CD4-positive, alpha-beta T cell (primary cell): ENCODE data around the gene ZNF609. TPM values are rescaled to one million over a fixed set of nuclear protein-coding genes. Genes with fewer than 3 reads are reported as not detected.
A peak's percentile ranks its signal among the peaks of the same experiment; 100 is the strongest.

ENCODE experiments used
- ATAC-seq: fragments of 200-7000 bp; cut with Tn5 transposase; one replicate; pipeline ENCODE4 v1.10.0; 2022; ENCODE audit warnings: mild to moderate bottlenecking; ENCODE audit not compliant: poor library complexity
- CTCF ChIA-PET: fragments of 350-600 bp; sonication (Branson Sonifier 250); formaldehyde crosslinking; loops from one replicate; lab custom pipeline; 2021; ENCODE audit warnings: antibody characterized with exemption, inconsistent platforms; lab: Charles Lee
- POLR2A ChIA-PET: fragments of 350-600 bp; sonication (Branson Sonifier 250); formaldehyde crosslinking; loops from one replicate; lab custom pipeline; 2021; ENCODE audit warnings: antibody characterized with exemption, inconsistent platforms; lab: Charles Lee
- DNase-seq, 14 experiments: peaks; one replicate each; pipeline ENCODE4 v3.0.0-alpha.2; 2013 to 2020; ENCODE audit warnings: mixed read lengths in 2 of 14
- H3K27ac ChIP-seq, 2 donors: one replicate each; pipeline versions ENCODE4 v1.5.1 to v1.7.0; 2013; ENCODE audit warnings: low read length in 2 of 2, low read depth in 1 of 2, mild to moderate bottlenecking in 1 of 2
- H3K27me3 ChIP-seq, 2 experiments: 1 replicate in 1 of 2; 2 replicates in 1 of 2; pipeline versions ENCODE4 v1.6.1 to v1.7.0; 2013; ENCODE audit warnings: low read length in 2 of 2, control low read depth in 1 of 2, mild to moderate bottlenecking in 1 of 2, moderate library complexity in 1 of 2; ENCODE audit not compliant: insufficient read depth in 2 of 2, control insufficient read depth in 1 of 2
- H3K36me3 ChIP-seq: one replicate; pipeline ENCODE4 v1.6.1; 2013; ENCODE audit warnings: low read length, control low read depth; ENCODE audit not compliant: insufficient read depth
- H3K4me1 ChIP-seq: one replicate; pipeline ENCODE4 v1.6.1; 2013; ENCODE audit warnings: low read length, control low read depth; ENCODE audit not compliant: insufficient read depth
- H3K4me3 ChIP-seq: one replicate; pipeline ENCODE4 v1.5.1; 2013; ENCODE audit warnings: mild to moderate bottlenecking, low read length, moderate library complexity
- H3K9me3 ChIP-seq, 2 experiments: 1 replicate in 1 of 2; 2 replicates in 1 of 2; pipeline versions ENCODE4 v1.6.1 to v1.7.0; 2013; ENCODE audit warnings: low read length in 2 of 2, mild to moderate bottlenecking in 2 of 2, control low read depth in 1 of 2, moderate library complexity in 1 of 2; ENCODE audit not compliant: control insufficient read depth in 1 of 2, insufficient read depth in 1 of 2
- H3K27ac Mint-ChIP-seq: one replicate; pipeline ENCODE4 v1.8.0; 2020; ENCODE audit warnings: mixed read lengths
- H3K27me3 Mint-ChIP-seq: one replicate; pipeline ENCODE4 v1.8.0; 2021; ENCODE audit warnings: mixed read lengths
- H3K36me3 Mint-ChIP-seq: one replicate; pipeline ENCODE4 v1.8.0; 2021; ENCODE audit warnings: low read depth, mixed read lengths
- H3K4me1 Mint-ChIP-seq: one replicate; pipeline ENCODE4 v1.8.0; 2021; ENCODE audit warnings: low read depth, mixed read lengths
- H3K4me3 Mint-ChIP-seq: one replicate; pipeline ENCODE4 v1.8.0; 2020; ENCODE audit warnings: mild to moderate bottlenecking, mixed read lengths
- H3K9me3 Mint-ChIP-seq: one replicate; pipeline ENCODE4 v1.8.0; 2020; ENCODE audit warnings: mixed read lengths
- CTCF ChIP-seq: fragments of 200-600 bp; IDR thresholded peaks from one replicate; pipeline ENCODE4 v1.8.0; 2022; ENCODE audit warnings: antibody characterized with exemption, mild to moderate bottlenecking
- intact Hi-C, 2 experiments: fragments of 100-400 bp; cut with DNase I in 1 of 2; cut with micrococcal nuclease in 1 of 2; formaldehyde crosslinking; loops; one replicate each; pipeline versions ENCODE4 v1.15.1 to v1.9.0; 2023 to 2025; cut with DNase I, micrococcal nuclease
- total RNA-seq, 174 experiments: library from RNA in 2 of 174; stranded (reverse) in 2 of 174; gene quantifications; one replicate each; pipeline ENCODE4 v1.2.3 and lab custom pipeline; 2021 to 2026

ZNF609 gene
- total RNA-seq, 2 experiments from 2014 or later = 62.4 to 65.3 TPM

GRCh38 chr15:64536244-64536836, 76.0 kb downstream of the ZNF609 start:
- POLR2A ChIA-PET = interaction anchor here (0.9 kb wide), 1 partner anchor 93 kb away, joined by 3 read pairs; no protein-coding TSS in a partner anchor
- peak; percentile 41 for ATAC-seq

GRCh38 chr15:64542091-64542490, 81.7 kb downstream of the ZNF609 start:
- TF ChIP-seq CTCF = no peak
- ATAC-seq = no peak
- no peak for DNase-seq
- H3K4me3 ChIP-seq = no peak overlapping the region
- CTCF ChIA-PET = interaction anchor here (0.6 kb wide), 1 partner anchor 130 kb away, joined by 3 read pairs; no protein-coding TSS in a partner anchor
- Mint-ChIP-seq H3K36me3 (peaks cover 31% of the 10 kb centered on the region), H3K4me1 (peaks cover 51% of the 10 kb centered on the region), H3K27me3 (no peaks in the 10 kb centered on the region), H3K9me3 (no peaks in the 10 kb centered on the region), H3K27ac (no peak overlapping the region), H3K4me3 (no peak overlapping the region)
- no peak overlapping the region for H3K27ac ChIP-seq
- intact Hi-C loops = no loop called here
- no peaks in the 10 kb centered on the region for H3K36me3 ChIP-seq
- H3K27me3 ChIP-seq = no peaks in the 10 kb centered on the region
- POLR2A ChIA-PET = interaction anchor here (1.2 kb wide), 1 partner anchor 155 kb away, joined by 3 read pairs; no protein-coding TSS in a partner anchor
- peaks cover 3% of the 10 kb centered on the region for H3K4me1 ChIP-seq
- no peaks in the 10 kb centered on the region for H3K9me3 ChIP-seq

More at GRCh38 chr15:64536244-64536836, 76.0 kb downstream of the ZNF609 start:
- Histone ChIP-seq H3K27me3 (no peaks in the 10 kb centered on the region), H3K4me3 (no peak overlapping the region), H3K9me3 (no peaks in the 10 kb centered on the region), H3K27ac (no peak overlapping the region), H3K4me1 (peaks cover 17% of the 10 kb centered on the region), H3K36me3 (no peaks in the 10 kb centered on the region)
- TF ChIP-seq CTCF = no peak
- DNase-seq = no peak
- Mint-ChIP-seq H3K36me3 (peaks cover 21% of the 10 kb centered on the region), H3K27me3 (no peaks in the 10 kb centered on the region), H3K27ac (peak overlapping the region; percentile 55), H3K9me3 (no peaks in the 10 kb centered on the region), H3K4me3 (peak overlapping the region; percentile 18), H3K4me1 (peaks cover 51% of the 10 kb centered on the region)
- intact Hi-C loops = no loop called here
- CTCF ChIA-PET = no interaction called here

- intact Hi-C loops = no loop called here
- H3K4me1 Mint-ChIP-seq = peaks cover 70% of the 10 kb centered on the region
- DNase-seq (no peak), ATAC-seq (no peak)
- ChIA-PET CTCF (no interaction called here), POLR2A (interaction anchor here (0.6 kb wide), 1 partner anchor 93 kb away, joined by 3 read pairs; no protein-coding TSS in a partner anchor)
- Histone ChIP-seq H3K27me3 (no peaks in the 10 kb centered on the region), H3K4me3 (no peak overlapping the region), H3K27ac (no peak overlapping the region), H3K36me3 (no peaks in the 10 kb centered on the region), H3K4me1 (peaks cover 3% of the 10 kb centered on the region), H3K9me3 (no peaks in the 10 kb centered on the region)
- no peaks in the 10 kb centered on the region for H3K27me3 Mint-ChIP-seq
- H3K9me3 Mint-ChIP-seq = no peaks in the 10 kb centered on the region
- H3K4me3 Mint-ChIP-seq = peak overlapping the region; percentile 25
- no peak for TF ChIP-seq CTCF
- H3K27ac Mint-ChIP-seq = peak overlapping the region; percentile 66
- H3K36me3 Mint-ChIP-seq = peaks cover 31% of the 10 kb centered on the region
These were observed 84.1 kb downstream of the ZNF609 start for GRCh38 chr15:64544450-64544849.
